GM12878 (cell line): ENCODE results near the gene CCDC102B. TPM values are rescaled to one million over a fixed set of nuclear protein-coding genes. Genes with fewer than 3 reads are reported as not detected.

Experiments
- ATAC-seq: fragments of 200-7000 bp; cut with Tn5 transposase; 3 replicates; pipeline ENCODE4 v1.9.1; 2020; ENCODE audit warnings: mild to moderate bottlenecking, moderate library complexity
- BruUV-seq: library from RNA; stranded (reverse); fragments of 400-500 nt; replicated peaks from 2 replicates; lab custom pipeline; 2021; lab: Mats Ljungman, UMichigan
- CTCF ChIA-PET: fragments of 300-600 bp; sonication (Branson Sonifier 250); formaldehyde crosslinking; extraction: SDS; loops from one replicate; lab custom pipeline; 2021; ENCODE audit warnings: inconsistent platforms; lab: Yijun Ruan, JAX
- POLR2A ChIA-PET: fragments of 350-600 bp; formaldehyde crosslinking; extraction: SDS; loops from one replicate; lab custom pipeline; 2021; ENCODE audit warnings: inconsistent platforms; lab: Charles Lee
- RAD21 ChIA-PET: fragments of 300-600 bp; sonication (Branson Sonifier 250); formaldehyde crosslinking; loops from one replicate; lab custom pipeline; 2023; ENCODE audit warnings: antibody characterized with exemption; ENCODE audit not compliant: unreplicated experiment; lab: Charles Lee
- SMC1A ChIA-PET: fragments of 300-600 bp; sonication (Branson Sonifier 250); formaldehyde crosslinking; loops from one replicate; lab custom pipeline; 2023; ENCODE audit not compliant: unreplicated experiment, uncharacterized antibody; lab: Charles Lee
- DNase-seq: peaks from one replicate; pipeline ENCODE4 v3.0.0-alpha.2; 2011; ENCODE audit warnings: low read depth, low spot score
- FAIRE-seq: peaks from 3 replicates; lab custom pipeline; 2011; peaks lifted over from hg19 to GRCh38; lab: Jason Lieb, UNC
- H2AFZ ChIP-seq: 2 replicates; pipeline ENCODE4 v1.6.0; 2011; ENCODE audit warnings: low read depth, low read length, control low read depth; ENCODE audit not compliant: control insufficient read depth
- H3K27ac ChIP-seq: 2 replicates; pipeline ENCODE4 v1.5.1; 2011; ENCODE audit warnings: control low read depth; ENCODE audit not compliant: control insufficient read depth, insufficient read depth
- H3K27me3 ChIP-seq, 2 experiments: replicated peaks in 1 of 2; 2 replicates each; pipeline versions ENCODE4 v1.6.0 to v1.6.1; 2011; ENCODE audit warnings: low read length in 1 of 2; ENCODE audit not compliant: control insufficient read depth in 2 of 2, insufficient read depth in 2 of 2
- H3K36me3 ChIP-seq, 2 experiments: 2 replicates each; pipeline ENCODE4 v1.5.1; 2011; ENCODE audit warnings: low read length in 1 of 2; ENCODE audit not compliant: control insufficient read depth in 2 of 2, insufficient read depth in 2 of 2
- H3K4me1 ChIP-seq: 2 replicates; pipeline ENCODE4 v1.6.1; 2011; ENCODE audit warnings: mild to moderate bottlenecking, low read length, moderate library complexity, mixed read lengths; ENCODE audit not compliant: control insufficient read depth, insufficient read depth
- H3K4me2 ChIP-seq: 2 replicates; pipeline ENCODE4 v1.6.0; 2011; ENCODE audit warnings: control low read depth; ENCODE audit not compliant: control insufficient read depth, insufficient read depth
- H3K4me3 ChIP-seq: fragments of 200-600 bp; sonication (generic); 2 replicates; pipeline ENCODE4 v1.5.1; 2016
- H3K79me2 ChIP-seq: 2 replicates; pipeline ENCODE4 v1.6.0; 2011; ENCODE audit warnings: low read length; ENCODE audit not compliant: control insufficient read depth, insufficient read depth
- H3K9ac ChIP-seq: 2 replicates; pipeline ENCODE4 v1.8.0; 2011; ENCODE audit warnings: low read length, control low read depth, mixed read lengths; ENCODE audit not compliant: control insufficient read depth, insufficient read depth
- H3K9me3 ChIP-seq: replicated peaks from 3 replicates; pipeline ENCODE4 v1.5.1; 2011; ENCODE audit warnings: mild to moderate bottlenecking, low read length; ENCODE audit not compliant: control insufficient read depth, insufficient read depth
- H4K20me1 ChIP-seq: 2 replicates; pipeline ENCODE4 v1.6.0; 2011; ENCODE audit not compliant: control insufficient read depth, insufficient read depth
- MTA2 ChIP-seq: fragments of 450-650 bp; IDR thresholded peaks from 2 replicates; pipeline ENCODE4 v1.6.1; 2016; ENCODE audit warnings: low read depth, mild to moderate bottlenecking, moderate library complexity
- RAD21 ChIP-seq: IDR thresholded peaks from 2 replicates; pipeline ENCODE4 v1.6.1; 2011; ENCODE audit warnings: mild to moderate bottlenecking, low read depth, low read length, moderate library complexity; ENCODE audit not compliant: insufficient read depth
- TARDBP ChIP-seq: IDR thresholded peaks from 2 replicates; pipeline ENCODE4 v1.6.1; 2016; ENCODE audit warnings: borderline replicate concordance
- ZNF217 ChIP-seq: fragments of 450-650 bp; IDR thresholded peaks from 2 replicates; pipeline ENCODE4 v1.6.1; 2017; ENCODE audit warnings: antibody characterized with exemption, mild to moderate bottlenecking
- ZNF24 ChIP-seq: fragments of 450-650 bp; IDR thresholded peaks from 2 replicates; pipeline ENCODE4 v1.6.1; 2017; ENCODE audit warnings: antibody characterized with exemption, mild to moderate bottlenecking
- ZNF622 ChIP-seq: fragments of 450-650 bp; IDR thresholded peaks from 2 replicates; pipeline ENCODE4 v1.6.1; 2017; ENCODE audit warnings: mild to moderate bottlenecking, inconsistent platforms
- WGBS: methylation state at CpG from one replicate; pipeline ENCODE4 v1.1.6; 2016; ENCODE audit warnings: low lambda C conversion rate; ENCODE audit not compliant: insufficient replicate concordance, insufficient coverage; ENCODE audit errors: missing lambda C conversion rate; 5-methylcytosine and 5-hydroxymethylcytosine counted together
- in situ Hi-C: fragments of 300-500 bp; cut with MboI; formaldehyde crosslinking; loops from 9 replicates; pipeline ENCODE4 v1.14.3; 2018; ENCODE audit warnings: mixed read lengths
- intact Hi-C: fragments of 100-400 bp; cut with micrococcal nuclease; formaldehyde crosslinking; loops from one replicate; pipeline ENCODE4 v1.14.2; 2022; ENCODE audit not compliant: unreplicated experiment
- polyA plus RNA-seq, 11 experiments: library from polyadenylated mRNA; depleted of rRNA in 4 of 11; unstranded in 6 of 11; stranded (reverse) in 5 of 11; fragments of >200 nt; fragmentation: Nextera tagmentation in 4 of 11; fragmentation: Illumina TruSeq in 1 of 11; extraction: Ambion mirVana in 4 of 11; extraction: Trizol in 1 of 11; gene quantifications; 1 replicate in 1 of 11; 2 replicates in 10 of 11; pipeline versions ENCODE4 v1.2.1 to v1.2.3, GENCODE V29; 2011 to 2016; ENCODE audit warnings: inconsistent platforms in 2 of 11, missing spikeins in 2 of 11, low read depth in 1 of 11
- total RNA-seq, 4 experiments: library from RNA; depleted of rRNA in 3 of 4; stranded (reverse); fragments of >200 nt in 3 of 4; fragmentation: Illumina TruSeq in 1 of 4; extraction: Trizol in 1 of 4; gene quantifications; 2 replicates each; pipeline versions ENCODE4 v1.2.1 to v1.2.3, GENCODE V29; 2013 to 2021

Gene CCDC102B
- total and polyA plus RNA-seq, 10 of the 15 experiments (the other 5 are each of a cell fraction or from before 2014, with no cell fraction given): 2.7 to 4.7 (median 3.3) TPM

DNA sequence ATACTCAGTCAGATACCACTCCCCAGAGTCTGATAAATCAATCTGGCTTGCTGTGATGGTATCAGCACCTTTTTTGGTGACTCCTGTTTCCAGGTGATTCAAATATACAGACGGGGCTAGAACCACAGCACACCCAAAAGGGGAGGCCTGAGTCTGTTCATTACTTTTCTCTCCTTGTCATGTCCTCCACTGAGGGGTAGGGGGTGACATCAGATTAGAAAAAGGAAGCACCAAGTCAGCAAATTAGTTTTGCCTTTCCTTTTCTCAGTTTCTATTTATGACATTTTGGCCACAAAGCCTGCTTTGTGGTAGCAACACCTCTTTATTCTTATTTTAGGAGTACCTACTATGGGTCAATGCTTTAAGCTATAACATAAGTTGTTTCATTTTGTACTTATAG, 127.4 kb downstream of the CCDC102B start (continued):
- peak; percentile 68 for TF ChIP-seq RAD21
- TF ChIP-seq MTA2: peak; percentile 38; the same call in 1 of the 2 replicates

DNA sequence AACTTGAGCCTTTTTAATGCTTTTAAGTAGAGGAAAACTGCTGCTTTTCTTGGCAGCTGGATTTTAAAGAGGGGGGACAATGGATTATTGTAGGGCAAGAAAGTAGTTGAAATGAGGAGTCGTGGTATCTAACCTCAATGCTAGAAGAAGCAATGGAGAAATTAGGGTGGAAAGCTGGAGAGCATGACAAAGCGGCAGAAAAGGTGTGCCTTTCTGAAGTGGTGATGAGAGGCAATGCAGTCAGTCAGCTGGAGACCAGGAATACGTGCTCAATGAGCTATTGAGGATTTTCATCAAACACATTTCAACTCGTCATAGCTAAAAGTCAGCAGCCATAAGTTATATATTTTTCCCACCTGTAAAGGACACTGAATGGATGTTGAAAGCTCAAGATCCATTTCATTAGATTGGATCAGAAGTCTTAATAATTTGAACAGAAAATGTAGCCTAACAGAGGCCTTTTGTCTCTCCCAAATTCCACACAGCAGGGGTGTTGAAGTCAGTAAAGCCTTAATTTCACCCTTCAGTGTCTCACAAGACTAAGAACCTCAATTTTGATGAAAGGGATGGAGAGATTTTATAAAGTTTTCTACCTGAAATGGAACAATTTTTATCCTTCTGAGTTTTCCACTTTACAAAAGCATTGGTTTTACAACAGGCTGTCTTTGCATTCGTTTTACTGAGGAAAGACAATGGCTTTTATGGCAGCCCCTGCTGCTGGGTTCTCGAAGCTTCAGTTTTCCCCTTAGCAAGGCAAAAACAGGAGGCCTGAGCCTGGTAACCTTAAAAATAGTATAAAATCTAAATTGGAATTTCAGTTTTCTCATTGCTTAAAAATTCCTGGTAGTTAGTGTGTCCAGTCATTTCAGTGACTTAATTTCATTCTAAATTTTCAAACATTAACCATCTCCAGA, 131.1 kb downstream of the CCDC102B start:
- Histone ChIP-seq H3K9me3 (no peaks in the 10 kb centered on the region), H3K4me2 (no peak overlapping the region), H3K4me1 (no peaks in the 10 kb centered on the region), H3K4me3 (no peak overlapping the region), H2AFZ (no peak overlapping the region), H3K27ac (no peak overlapping the region), H3K27me3 (no peaks in the 10 kb centered on the region; a peak in 1 of 4 replicates), H3K9ac (no peak overlapping the region), H3K79me2 (no peaks in the 10 kb centered on the region), H4K20me1 (no peaks in the 10 kb centered on the region), H3K36me3 (no peaks in the 10 kb centered on the region)
- BruUV-seq: no TSS peak
- 5% methylated on average over 6 of the region's 6 CpGs for WGBS
- POLR2A ChIA-PET: no interaction called here
- intact Hi-C loops: loop anchor here (10.0 kb wide), 1 partner anchor 1156 kb away; no protein-coding TSS in a partner anchor
- CTCF ChIA-PET: interaction anchor here (1.4 kb wide), 1 partner anchor 1157 kb away, joined by 4 read pairs; no protein-coding TSS in a partner anchor
- RAD21 ChIA-PET: interaction anchor here (1.1 to 1.8 kb wide), 2 partner anchors 1155 to 1157 kb away, joined by 4 read pairs; no protein-coding TSS in a partner anchor
- no peak for FAIRE-seq
- TF ChIP-seq ZNF24: no peak
- no peak for TF ChIP-seq TARDBP
- TF ChIP-seq MTA2: no peak
- no peak for TF ChIP-seq ZNF217
- no peak for TF ChIP-seq ZNF622
- no peak for DNase-seq
- in situ Hi-C loops: loop anchor here (10.0 kb wide), 1 partner anchor 1166 kb away; no protein-coding TSS in a partner anchor
- SMC1A ChIA-PET: interaction anchor here (0.5 to 2.0 kb wide), 3 partner anchors 12 to 81 kb away, joined by 3 to 7 read pairs (median 3); no protein-coding TSS in a partner anchor
- no peak for ATAC-seq
